Measurements from ENCODE around the gene ITPRID1. TPM values are rescaled to one million over a fixed set of nuclear protein-coding genes. Genes with fewer than 3 reads are reported as not detected.

Gene ITPRID1
- total RNA-seq, 4 donors from 2014 or later = 2.8 to 6.3 (median 4.4) TPM

DNA sequence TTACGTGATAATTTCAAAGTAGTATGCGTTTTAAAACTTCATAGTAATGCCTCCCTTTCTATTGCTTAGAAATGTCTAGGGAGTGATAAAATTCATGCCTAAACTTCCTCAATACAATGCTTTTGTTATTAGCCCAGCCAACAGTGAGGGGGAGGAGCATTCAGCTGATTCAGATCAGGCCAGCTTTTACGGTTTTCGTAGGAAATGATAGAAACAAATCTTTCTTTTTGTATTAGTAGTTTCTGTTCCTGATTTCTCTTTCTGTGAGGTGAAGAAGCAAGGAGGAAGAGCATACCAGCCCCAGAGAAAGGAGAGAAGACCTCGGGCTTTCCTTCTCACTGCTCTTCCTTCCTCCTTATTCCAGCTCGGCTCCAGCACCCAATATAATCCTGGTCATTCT is 35.2 kb upstream of the ITPRID1 start:
- Histone ChIP-seq H3K27me3 (no peaks in the 10 kb centered on the region), H3K4me1 (no peaks in the 10 kb centered on the region), H3K9me3 (no peaks in the 10 kb centered on the region), H3K36me3 (no peaks in the 10 kb centered on the region), H3K4me3 (no peak overlapping the region), H3K27ac (no peak overlapping the region)
- intact Hi-C loops (cut with DNase I; ENCODE audit: low total_unique reads) = no loop called here
- in situ Hi-C loops (cut with MboI; ENCODE audit: low pct_ligation_motif_present in 1 of 4, low pct_unique_long_range_greater_than_20kb in 1 of 4, low sequenced_read_pairs in 3 of 4) = loop anchor here in 1 of 4 donors (25.0 kb wide), 1 partner anchor 291 kb away; no protein-coding TSS in a partner anchor
- WGBS, 2 donors (ENCODE audit: low coverage in 1 of 2) = 19 to 21% methylated on average over 6 of the region's 6 CpGs
- no peak for TF ChIP-seq POLR2AphosphoS5 (IDR thresholded peaks at IDR 0.05)
- TF ChIP-seq, protein P1, sequence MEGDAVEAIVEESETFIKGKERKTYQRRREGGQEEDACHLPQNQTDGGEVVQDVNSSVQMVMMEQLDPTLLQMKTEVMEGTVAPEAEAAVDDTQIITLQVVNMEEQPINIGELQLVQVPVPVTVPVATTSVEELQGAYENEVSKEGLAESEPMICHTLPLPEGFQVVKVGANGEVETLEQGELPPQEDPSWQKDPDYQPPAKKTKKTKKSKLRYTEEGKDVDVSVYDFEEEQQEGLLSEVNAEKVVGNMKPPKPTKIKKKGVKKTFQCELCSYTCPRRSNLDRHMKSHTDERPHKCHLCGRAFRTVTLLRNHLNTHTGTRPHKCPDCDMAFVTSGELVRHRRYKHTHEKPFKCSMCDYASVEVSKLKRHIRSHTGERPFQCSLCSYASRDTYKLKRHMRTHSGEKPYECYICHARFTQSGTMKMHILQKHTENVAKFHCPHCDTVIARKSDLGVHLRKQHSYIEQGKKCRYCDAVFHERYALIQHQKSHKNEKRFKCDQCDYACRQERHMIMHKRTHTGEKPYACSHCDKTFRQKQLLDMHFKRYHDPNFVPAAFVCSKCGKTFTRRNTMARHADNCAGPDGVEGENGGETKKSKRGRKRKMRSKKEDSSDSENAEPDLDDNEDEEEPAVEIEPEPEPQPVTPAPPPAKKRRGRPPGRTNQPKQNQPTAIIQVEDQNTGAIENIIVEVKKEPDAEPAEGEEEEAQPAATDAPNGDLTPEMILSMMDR (IDR thresholded peaks at IDR 0.05) = no peak
- no peak for DNase-seq

GRCh38 chr7:31487071-31487470 is 26.8 kb upstream of the ITPRID1 start:
- Histone ChIP-seq H3K27me3 (no peaks in the 10 kb centered on the region), H3K36me3 (no peaks in the 10 kb centered on the region), H3K9me3 (no peaks in the 10 kb centered on the region), H3K27ac (no peak overlapping the region), H3K4me3 (no peak overlapping the region), H3K4me1 (no peaks in the 10 kb centered on the region)
- DNase-seq = no peak
- TF ChIP-seq POLR2AphosphoS5 (IDR thresholded peaks at IDR 0.05) (no peak), POLR2A (IDR thresholded peaks at IDR 0.05) (no peak), EP300 (IDR thresholded peaks at IDR 0.05; ENCODE audit: low read depth) (no peak)
- TF ChIP-seq, protein P1 (IDR thresholded peaks at IDR 0.05) = no peak
- intact Hi-C loops (cut with DNase I; ENCODE audit: low total_unique reads) (no loop called here), in situ Hi-C loops (cut with MboI; ENCODE audit: low pct_ligation_motif_present in 1 of 4, low pct_unique_long_range_greater_than_20kb in 1 of 4, low sequenced_read_pairs in 3 of 4) (loop anchor here in 1 of 4 donors (25.0 kb wide), 1 partner anchor 300 kb away; no protein-coding TSS in a partner anchor)
- WGBS, 2 donors (ENCODE audit: low coverage in 1 of 2) = 41 to 57% methylated on average over 6 of the region's 6 CpGs

DNA sequence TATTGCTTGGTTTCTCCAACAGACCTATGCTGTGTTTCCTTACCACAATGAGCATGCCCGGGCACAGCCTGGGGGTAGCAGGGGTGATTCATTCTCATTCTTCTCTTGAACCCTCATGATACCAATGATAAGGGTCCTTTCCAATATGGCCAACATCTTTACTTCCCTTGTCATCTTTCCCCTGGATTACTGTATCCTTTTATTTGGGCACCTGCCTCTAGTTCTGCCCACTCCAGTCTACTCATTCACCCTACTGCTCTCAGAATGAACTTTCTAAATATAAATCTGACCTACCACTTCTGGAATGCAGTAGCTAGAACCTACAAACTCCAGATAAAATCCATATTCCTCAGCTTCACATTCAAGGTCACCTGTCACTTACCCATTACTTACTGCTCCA is 26.4 kb upstream of the ITPRID1 start:
- no peak for DNase-seq
- intact Hi-C loops (cut with DNase I; ENCODE audit: low total_unique reads) = no loop called here
- Histone ChIP-seq H3K27me3 (no peaks in the 10 kb centered on the region), H3K27ac (no peak overlapping the region), H3K36me3 (no peaks in the 10 kb centered on the region), H3K4me1 (no peaks in the 10 kb centered on the region), H3K4me3 (no peak overlapping the region), H3K9me3 (no peaks in the 10 kb centered on the region)
- in situ Hi-C loops (cut with MboI; ENCODE audit: low pct_ligation_motif_present in 1 of 4, low pct_unique_long_range_greater_than_20kb in 1 of 4, low sequenced_read_pairs in 3 of 4) = loop anchor here in 1 of 4 donors (25.0 kb wide), 1 partner anchor 300 kb away; no protein-coding TSS in a partner anchor
- WGBS, 2 donors (ENCODE audit: low coverage in 1 of 2) = 87 to 100% methylated on average over 1 of the region's 1 CpG
- TF ChIP-seq EP300 (IDR thresholded peaks at IDR 0.05; ENCODE audit: low read depth) = no peak
- no peak for TF ChIP-seq POLR2A (IDR thresholded peaks at IDR 0.05)
- TF ChIP-seq, protein P1 (IDR thresholded peaks at IDR 0.05) = no peak
- no peak for TF ChIP-seq POLR2AphosphoS5 (IDR thresholded peaks at IDR 0.05)

DNA sequence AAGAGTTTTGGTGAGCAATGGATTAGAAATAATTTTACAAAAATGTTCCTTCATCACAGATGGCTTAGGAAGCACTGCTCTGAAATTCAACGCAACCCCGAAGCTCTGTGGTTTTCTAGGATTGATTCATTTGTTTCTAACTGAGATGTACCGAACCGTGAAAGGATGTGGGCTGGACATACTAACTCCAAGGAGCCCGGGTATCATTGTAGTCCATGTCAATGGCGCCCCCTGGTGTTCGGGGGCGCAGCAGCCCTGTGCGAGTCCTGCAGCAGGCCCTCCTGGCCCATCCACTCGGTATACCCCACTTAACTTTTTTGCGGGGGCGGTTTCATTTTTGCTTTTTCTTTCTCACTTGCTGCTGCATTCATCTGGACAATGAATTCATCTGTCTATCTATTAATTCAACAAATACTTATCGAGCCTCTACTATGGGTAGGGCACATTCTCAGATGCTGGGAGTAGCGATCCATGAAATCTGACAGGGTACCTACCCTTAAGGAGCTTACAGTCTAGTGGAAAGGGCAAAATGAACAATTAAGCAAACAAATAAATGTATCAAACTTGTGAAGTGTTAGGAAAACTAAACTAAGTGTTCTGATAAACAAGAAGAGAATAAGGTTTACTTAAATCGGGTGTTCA is 25.2 kb upstream of the ITPRID1 start:
- 30 to 42% methylated on average over 15 of the region's 15 CpGs for WGBS, 2 donors (ENCODE audit: low coverage in 1 of 2)
- Histone ChIP-seq H3K4me3 (no peak overlapping the region), H3K36me3 (no peaks in the 10 kb centered on the region), H3K27ac (no peak overlapping the region), H3K4me1 (peaks cover 0 to under 1% (median 0%) of the 10 kb centered on the region in 4 donors), H3K27me3 (no peaks in the 10 kb centered on the region), H3K9me3 (no peaks in the 10 kb centered on the region)
- intact Hi-C loops (cut with DNase I; ENCODE audit: low total_unique reads) (no loop called here), in situ Hi-C loops (cut with MboI; ENCODE audit: low pct_ligation_motif_present in 1 of 4, low pct_unique_long_range_greater_than_20kb in 1 of 4, low sequenced_read_pairs in 3 of 4) (loop anchor here in 1 of 4 donors (25.0 kb wide), 1 partner anchor 301 kb away; no protein-coding TSS in a partner anchor)
- no peak for TF ChIP-seq POLR2A (IDR thresholded peaks at IDR 0.05)
- TF ChIP-seq, protein P1 (IDR thresholded peaks at IDR 0.05) = peak; percentile 48 to 70 (median 56)
- peak; percentile 56 for DNase-seq
